ENCODE data around the gene PHF5A.
"Not testable (repeated sequence)": the region's sequence is repeated elsewhere in the genome, so short reads cannot be mapped to it uniquely, and the experiment has no call there.

The PHF5A gene

DNA sequence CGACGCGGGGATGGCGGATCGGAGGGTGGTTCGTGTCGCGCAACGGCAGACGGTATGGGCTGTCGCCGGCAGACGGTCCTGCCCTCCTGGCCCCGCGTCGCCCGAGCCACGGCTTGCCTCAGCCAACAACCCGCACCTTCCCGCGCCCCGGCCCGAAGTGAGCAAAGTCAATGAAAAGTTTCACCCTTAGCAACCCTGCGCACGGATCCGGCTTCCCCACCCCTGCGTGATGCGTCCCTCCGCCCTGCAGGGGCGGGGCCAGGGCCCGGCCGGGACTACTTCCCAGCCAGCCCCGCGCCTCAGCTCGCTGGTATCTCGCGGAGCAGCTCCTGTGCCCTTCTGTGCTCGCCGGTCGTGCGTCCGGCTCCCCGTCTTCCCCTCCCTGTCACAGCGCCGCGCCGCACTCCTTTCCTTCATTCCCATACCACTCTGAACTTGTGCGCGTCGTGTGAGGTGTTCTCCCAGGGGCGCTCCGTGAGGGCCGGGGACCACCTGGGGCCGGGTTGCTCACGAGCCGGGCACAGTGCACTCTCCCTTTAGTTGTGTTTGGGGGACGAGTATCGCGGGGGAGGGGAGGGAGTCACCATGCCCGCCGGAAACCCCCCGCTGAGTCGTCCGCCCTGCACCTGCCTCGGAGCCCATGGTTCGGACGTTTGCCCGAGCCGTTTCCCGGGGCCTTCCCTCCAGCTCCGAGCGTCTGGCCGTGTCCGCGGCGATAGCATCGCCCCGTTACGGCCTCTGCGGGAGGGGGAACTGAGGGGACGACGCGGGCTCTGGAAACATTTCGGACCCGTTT is 21.7 kb downstream of the PHF5A start, which contains the start of gene TOB2:
Gene TOB2, minus strand, starts transcription at position 163 of the 796 bp plus-strand sequence. CDS start 9,456 bp downstream, outside the sequence.
- DNase-seq = peak; percentile 98

DNA sequence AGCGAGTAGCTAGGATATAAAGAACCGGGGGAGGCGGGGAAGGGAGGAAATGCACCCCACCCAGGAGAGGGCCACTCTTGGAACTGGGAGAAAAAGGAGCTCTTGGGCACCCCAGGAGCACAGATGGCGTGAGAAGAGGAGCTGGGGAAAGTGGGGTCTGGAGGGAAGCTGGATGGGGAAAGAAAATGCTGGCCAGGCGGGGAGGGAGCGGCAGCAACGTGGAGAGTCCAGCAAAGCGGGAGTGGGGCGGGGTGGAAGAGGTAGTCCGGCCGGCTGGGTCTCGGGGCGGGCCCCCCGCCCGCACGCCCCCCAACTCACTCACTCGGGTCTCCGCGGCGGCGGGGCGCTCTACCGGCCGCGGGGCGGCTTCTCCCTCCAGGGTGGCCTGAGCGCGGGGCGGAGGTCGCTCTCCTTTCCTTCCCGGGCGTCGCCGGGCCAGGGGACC is 22.4 kb downstream of the PHF5A start:
- no peak for DNase-seq

DNA sequence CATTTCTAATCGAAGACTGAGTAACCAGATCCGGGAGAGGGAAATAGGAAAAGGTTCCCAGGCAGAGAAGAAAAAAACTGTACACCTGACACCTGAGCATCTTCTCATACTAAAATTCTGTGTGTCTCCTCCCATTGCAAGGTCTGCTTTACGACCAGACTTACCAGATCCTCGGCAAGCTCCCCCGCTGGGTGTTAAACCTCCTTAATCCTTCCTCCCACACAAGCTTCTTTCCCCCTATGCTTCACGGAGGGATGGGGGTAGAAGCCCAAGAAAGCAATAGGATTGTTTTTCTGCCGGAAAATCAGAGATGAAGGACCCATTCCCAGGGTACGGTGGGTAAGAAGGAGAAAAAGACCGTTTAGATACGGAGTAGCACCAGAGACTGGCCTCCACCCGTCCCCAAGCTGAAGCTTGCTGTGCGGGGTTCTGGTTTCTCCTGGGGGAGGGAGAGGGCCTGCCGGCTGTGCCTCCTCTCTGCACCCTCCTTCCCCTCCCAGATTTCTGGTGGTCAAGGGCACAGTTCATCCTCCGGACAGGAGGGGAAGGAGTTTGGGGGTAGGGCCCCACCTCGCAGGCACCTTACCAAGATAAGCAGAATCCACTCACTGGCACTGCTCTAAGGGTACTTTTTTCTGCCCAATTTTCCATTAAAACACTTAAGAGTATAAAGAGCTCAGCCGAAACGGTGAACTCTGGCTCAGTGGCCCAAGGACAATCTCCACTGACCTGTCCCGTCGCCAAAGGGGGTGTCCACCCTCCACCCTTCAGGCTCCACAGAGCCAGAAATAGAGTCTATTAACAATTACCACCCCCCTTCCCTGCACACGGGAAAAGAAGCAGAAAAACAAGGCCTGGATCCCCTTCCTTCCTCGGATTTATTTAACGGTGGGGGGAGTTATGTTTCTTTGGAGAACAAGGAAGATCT is 23.1 kb downstream of the PHF5A start:
- peak; percentile 74 for DNase-seq

DNA sequence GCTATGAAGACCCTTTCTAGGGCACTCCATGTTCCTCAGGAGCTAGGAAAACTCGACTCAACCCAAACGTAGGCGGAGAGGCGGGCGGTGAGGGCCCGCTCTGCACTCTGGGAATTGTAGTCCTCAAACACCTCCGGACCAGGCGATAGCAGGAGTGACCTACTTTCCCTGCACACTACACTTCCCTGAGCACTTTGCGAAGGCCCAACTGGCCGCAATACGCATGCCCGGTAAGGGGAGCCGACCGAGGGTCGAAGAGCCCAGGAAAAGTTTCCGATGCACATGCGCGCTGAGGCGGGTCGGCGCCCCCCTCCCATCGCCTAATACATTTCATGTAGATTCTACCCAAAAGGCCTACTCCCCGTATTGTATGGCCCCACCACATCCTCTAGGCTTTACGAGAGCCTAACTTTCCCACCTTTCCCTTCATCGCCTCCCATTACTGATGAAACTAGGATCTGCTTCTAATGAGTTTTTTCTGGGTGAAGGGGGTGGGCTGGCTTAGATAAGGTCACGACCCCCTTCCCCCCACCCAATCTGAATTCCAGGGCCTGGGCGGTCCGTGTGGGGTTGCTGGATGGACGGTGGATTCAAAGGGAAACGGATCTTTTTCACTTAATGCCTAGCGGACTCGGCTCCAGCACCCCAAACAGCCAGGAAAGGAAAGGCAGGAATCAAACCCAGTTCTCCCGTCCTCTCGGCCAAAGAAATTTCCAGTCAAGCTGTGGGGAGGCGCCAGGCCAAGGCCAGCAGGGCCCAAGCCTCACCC is 23.9 kb downstream of the PHF5A start:
- peak; percentile 99 for DNase-seq

DNA sequence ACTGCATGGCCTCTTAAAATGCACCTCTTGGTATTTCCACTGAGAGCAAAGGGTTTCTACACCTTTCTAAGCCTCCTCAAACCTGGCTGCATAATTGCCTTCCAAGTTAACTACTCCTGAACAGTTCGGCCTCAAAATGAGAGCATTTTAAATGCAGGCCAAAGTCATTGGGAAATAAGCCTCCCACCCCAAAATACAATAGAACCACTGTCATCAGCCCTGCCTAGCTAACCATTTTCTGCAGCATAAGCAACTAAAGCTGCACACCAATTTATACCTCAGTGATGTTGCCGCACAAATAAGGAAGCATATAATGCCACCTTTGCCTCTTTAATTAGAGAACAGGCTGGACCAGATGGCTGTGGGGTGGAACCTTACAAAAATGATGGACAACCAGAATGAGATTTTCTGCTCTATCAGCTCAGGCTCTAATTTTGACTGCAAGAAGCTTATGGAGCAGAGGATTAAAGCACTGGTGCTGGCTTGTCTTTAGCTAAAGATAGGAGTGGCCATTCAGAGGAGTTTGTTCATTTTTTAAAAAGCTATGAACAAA is 26.2 kb downstream of the PHF5A start:
- DNase-seq = no peak

DNA sequence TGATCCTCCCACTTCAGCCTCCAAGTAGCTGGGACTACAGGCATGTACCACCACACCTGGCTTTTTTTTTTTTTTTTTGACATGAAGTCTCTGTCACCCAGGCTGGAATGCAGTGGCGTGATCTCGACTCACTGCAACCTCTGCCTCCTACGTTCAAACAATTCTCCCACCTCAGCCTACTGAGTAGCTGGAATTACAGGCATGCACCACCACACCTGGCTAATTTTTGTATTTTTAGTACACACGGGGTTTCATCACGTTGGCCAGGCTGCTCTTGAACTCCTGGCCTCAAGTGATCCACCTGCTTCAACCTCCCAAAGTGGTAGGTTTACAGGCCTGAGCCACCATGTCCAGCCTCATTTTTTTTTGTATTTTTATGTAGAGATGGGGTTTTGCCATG is 28.0 kb downstream of the PHF5A start:
- not testable (repeated sequence) for DNase-seq

DNA sequence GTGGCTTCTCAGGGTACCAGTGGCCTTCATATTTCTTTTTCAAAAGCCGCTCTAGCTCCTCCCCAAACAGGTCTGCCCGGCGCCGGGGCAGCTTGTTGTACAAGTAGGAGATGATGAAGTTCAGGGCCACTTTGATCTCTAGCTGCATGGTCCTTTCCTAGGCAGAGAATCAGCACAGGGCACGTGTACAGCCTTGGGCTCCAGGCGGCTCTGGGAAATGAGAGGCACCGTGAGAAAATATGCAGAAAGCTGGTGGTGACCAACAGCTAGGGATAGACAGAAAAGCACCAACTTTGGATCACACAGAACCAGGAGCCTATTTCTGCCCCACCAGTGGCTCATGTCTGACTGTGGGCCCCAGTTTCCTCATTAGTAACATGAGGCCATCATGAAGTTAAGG is 31.3 kb downstream of the PHF5A start:
- DNase-seq = no peak

DNA sequence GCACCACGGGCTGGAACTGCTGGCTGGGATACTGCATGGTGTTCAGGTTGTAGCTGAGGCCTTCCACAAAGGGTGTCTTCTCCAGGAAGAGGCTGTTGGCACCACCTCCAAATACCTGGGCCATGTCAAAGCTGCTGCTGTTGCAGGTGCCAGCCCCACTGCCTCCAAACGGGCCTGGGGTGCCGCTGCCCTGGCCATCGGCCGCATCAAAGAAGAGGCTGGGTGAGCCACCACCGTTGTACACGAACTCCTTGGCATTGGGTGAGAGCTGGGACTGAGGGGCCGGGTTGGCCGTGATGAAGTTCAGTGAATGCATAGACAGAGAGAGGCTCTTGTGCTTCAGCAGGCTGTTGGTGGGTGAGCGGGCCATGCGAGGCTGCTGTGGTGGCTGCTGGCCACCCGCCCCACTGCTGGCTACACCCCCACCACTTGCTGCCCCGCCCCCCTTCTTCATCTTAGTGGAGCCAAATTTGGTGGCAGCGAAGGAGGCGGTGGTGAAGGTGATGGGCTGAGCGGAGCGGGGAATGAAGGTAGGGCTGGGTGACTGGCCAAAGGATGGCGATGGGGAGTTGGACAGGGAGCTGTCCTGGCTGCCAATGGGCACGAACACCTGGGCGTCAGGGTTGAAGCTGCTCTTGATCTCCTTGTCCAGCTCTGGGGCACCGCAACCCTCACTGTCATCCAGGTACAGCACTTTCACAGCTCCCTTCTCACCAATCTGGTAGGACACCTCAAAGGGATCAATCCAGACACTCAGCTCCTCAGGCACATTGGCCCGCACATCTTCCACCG is 32.0 kb downstream of the PHF5A start:
- no peak for DNase-seq

DNA sequence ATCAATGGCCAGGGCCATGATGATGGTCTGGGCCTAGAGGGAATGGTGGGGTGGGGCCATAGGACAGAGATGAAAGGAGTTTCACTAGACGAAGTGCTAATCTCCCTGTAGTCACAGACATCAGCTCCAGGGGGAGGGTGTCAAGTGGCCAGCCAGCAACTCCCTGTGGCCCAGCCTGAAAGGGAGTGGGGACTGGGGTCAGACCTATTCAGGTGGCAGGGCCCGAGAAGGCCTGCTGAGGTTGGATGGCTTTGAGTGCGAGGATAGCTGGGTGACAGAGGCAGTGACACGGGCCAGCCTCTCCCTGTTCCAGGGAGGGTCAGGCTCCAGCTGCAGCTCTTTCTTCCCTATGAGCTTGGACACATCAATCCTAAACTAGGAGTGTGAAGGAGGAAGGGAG is 32.9 kb downstream of the PHF5A start:
- DNase-seq = no peak

DNA sequence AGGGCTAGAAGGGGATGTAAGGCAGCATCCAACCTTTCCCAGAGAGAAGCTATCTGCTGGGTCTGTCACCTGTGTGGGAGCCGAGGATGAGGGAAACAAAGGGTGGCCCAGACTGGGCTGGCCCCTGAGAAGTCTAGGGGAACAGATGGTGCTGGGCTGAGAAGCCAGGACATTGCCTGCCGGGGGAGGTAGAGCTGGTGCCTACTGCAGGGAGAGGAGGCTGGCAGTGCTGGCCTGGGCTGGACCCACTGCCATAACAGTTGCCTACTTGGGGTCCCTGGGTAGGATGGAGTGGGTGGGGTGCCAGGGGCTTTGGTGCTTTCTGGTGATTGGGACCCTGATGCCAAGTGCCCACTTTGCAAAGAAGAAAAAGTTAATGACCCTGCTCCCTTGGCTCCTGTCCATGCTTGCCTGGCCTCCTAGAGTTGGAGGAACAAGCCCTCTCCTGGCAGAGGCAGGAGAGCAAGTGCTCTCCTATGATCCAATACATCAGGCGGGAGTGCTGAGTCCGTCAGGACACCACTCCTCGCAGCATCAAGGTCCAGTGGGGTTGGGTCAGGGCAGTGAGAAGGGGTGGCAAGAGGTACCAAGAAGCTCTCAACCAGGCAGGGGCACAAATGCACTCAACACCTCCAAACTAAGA is 34.0 kb downstream of the PHF5A start:
- DNase-seq = not testable (repeated sequence)

DNA sequence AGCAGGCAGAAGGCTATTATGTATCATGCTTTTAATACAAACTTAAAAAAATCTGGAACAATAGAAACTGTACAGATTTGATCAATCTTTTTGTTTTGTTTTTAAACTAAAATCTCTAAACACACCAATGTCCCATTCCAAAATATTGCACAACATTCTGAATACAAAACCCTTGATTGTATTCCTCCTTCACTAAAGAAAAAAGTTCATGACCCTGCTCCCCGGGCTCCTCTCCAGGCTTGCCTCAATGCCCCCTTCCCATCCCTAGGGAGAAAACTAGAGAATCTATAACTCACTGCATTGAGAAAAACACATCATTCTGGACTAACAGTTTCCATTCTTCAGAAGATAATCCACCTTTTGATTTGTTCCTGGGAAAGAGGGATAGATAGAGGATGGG is 35.0 kb downstream of the PHF5A start:
- DNase-seq = not testable (repeated sequence)

DNA sequence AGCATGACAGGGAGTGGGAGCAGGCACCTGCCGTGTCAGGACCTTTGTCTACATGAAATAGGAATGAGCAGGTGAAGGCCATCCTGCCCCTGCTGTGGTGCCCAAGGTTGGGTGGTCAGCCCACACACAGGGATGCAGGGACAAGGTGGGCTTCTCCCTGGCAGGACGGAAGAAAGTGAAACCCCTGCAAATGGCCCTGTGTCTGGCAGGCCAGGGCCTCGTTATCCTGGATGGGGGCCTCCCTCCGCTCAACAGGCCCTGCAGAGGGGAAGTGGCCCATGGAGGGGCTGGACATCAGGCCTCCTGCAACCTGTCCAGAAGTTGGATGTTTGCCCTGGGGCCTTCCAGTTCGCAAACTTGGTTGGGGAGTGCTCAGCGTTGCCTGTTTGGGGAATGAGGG is 36.8 kb downstream of the PHF5A start:
- DNase-seq = no peak

DNA sequence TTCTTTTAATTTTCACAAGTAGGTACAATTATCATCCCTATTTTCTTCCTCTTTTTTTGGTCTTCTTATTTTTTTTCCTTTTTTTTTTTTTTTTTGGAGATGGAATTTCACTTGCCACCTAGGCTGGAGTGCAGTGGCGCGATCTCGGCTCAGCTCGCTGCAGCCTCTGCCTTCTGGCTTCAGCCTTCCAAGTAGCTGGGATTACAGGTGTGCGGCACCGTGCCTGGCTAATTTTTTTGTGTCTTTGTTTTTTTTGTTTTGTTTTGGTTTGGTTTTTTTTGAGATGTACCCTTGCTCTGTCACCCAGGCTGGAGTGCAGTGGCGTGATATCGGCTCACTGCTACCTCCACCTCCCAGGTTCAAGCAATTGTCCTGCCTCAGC is 38.5 kb downstream of the PHF5A start:
- no peak for DNase-seq

DNA sequence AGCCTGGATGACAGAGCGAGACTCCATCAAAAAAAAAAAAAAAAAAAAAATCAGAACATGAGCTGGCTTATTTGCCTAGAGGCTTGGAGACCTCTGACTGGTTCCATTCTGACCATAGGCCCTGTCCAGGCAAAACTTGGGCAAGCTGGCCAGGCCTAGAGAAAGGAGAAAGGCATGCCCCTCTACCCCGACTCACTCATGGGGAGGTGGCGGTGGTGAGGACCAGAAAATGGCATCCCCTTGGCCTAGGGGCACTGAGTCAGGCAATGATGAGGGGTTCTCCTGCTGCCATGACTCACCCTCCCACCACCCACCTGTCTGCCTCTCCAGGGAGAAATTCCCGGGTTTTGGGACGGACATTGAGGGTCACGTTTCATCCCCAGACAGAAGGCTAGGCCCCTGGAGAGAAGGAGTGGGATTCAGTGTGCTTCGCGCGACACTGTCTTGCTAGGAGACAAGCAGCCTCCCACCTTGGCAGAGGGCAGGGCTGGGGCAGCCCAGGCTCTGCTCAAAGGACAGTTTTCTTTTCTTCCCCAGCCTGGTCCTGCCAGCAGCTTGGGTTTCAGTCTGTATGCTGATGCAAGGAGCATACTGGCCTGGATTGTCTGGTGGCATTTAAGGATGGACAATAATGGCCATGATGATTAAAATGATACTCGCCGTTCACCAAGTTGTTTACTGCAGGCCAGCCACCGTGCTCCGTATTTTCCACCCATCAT is 39.1 kb downstream of the PHF5A start:
- DNase-seq = no peak

DNA sequence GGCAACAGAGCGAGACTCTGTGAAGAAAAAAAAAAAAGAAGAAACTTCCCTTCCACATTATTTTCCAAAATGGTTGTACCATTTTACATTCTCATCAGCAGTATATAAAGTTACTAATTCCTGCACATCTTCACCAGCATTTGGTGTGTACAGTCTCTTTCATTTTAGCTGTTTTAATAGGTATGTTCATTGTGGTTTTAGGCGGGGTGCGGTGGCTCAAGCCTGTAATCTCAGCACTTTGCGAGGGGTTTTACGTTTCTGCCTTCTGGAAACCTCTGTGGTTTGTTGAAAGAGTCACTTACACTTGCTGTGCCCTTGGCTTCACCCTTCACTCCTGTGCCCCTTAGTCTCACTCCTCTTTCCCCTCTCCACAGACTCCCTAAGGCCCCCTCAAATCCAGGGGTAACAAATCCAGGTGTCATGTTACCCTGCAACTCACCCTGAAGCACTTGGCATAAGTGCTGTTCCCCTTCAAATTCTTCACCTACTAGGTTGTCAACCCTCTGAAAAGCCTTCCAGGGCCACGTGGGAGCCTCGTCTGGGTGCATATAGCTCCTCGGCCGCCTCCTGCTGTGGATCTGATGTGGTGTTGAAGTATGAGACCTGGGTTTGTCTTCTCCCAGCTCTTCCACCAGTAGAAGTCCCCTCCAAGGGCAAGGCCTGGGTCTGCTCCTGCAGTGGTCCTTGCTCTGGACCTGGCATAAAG is 42.7 kb downstream of the PHF5A start:
- DNase-seq = no peak

DNA sequence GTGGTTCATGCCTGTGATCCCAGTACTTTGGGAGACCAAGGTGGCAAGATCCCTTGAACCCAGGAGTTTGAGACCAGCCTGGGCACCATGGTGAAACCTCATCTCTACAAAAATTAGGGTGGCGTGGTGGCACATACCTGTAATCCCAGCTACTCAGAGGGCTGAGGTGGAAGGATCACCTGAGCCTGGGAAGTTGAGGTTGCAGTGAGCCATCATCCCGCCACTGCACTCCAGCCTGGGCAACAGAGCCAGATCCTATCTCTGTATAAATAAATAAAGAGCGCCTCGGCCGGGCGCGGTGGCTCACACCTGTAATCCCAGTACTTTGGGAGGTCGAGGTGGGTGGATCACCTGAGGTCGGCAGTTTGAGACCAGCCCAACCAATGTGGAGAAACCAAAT is 49.8 kb downstream of the PHF5A start:
- no peak for DNase-seq

DNA sequence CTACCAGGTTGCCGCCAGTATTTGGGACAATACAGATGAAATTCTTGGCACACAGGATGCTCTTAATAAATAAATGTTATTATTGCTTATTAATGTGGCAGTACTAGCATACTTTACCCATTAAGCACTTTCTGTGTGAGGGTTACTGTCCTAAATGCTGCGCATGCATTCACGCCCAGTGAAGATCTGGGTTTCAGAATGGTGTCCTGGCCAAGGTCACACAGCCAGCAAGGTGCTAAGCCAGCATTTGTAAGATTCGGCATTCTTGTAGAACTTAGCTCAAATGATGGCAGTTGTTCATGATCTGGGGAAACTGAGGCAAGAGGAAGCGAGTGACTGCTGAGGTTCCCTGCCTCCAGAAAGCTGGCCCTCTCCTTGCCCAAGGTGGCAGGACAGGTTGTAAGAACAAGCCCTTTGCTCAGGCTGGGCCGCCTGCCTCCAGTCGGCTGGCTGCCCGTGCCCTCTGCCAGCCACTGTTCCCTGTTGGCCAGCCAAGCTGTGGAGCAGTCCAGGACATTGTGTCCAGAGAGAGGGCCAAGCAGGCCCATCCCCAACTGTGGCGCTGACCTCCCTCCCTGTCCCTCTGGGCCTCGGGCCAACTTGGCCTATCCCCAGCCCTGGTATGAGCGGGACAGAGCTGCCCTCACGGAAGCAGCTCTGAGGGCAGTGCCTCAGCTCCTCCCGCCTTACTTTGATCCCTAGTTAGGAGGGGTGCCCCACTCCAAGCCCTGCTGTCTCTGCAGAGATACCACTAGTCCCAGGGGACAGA is 50.7 kb downstream of the PHF5A start:
- DNase-seq = no peak

DNA sequence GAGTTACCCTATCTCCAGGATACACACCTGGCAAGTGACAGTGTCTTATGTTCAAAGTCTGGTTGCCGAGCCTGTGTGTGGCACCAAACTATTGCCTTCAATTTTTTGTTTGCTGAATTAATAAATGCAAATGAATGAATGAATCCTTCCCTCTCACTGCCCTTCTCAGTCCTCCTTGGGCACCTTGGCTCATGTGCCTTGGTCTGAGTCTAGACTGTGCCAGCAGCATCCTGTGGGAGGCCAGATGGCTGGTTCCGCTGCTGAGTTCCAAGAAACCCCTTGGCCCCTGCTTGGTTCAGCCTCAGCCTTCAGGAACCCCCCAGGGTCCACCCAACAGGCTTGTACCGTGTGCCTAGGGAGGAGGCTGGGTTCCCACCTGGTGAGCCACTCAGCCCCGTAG is 52.9 kb downstream of the PHF5A start:
- DNase-seq = no peak
